B cell (primary cell): ENCODE results near the gene ZNF181. TPM values are rescaled to one million over a fixed set of nuclear protein-coding genes. Genes with fewer than 3 reads are reported as not detected.

ENCODE experiments used
- ATAC-seq: fragments of 200-7000 bp; cut with Tn5 transposase; one replicate; pipeline ENCODE4 v1.10.0; 2021; ENCODE audit warnings: low read depth, mild to moderate bottlenecking, moderate number of reproducible peaks, moderate library complexity
- CTCF ChIA-PET: fragments of 350-600 bp; sonication (Branson Sonifier 250); formaldehyde crosslinking; loops from one replicate; lab custom pipeline; 2021; ENCODE audit warnings: antibody characterized with exemption, inconsistent platforms; lab: Charles Lee
- POLR2A ChIA-PET: fragments of 350-600 bp; sonication (Branson Sonifier 250); formaldehyde crosslinking; loops from one replicate; lab custom pipeline; 2021; ENCODE audit warnings: antibody characterized with exemption; lab: Charles Lee
- DNase-seq: peaks from one replicate; pipeline ENCODE4 v3.0.0; 2013
- H2AFZ ChIP-seq: 2 replicates; pipeline ENCODE4 v1.6.1; 2012; ENCODE audit warnings: mild to moderate bottlenecking, low read depth, low read length; ENCODE audit not compliant: insufficient read depth, poor library complexity, severe bottlenecking
- H3K27ac ChIP-seq, 2 donors: 1 replicate in 1 of 2; 2 replicates in 1 of 2; pipeline ENCODE4 v1.5.1; 2012 to 2013; ENCODE audit warnings: low read length in 2 of 2, mild to moderate bottlenecking in 2 of 2, moderate library complexity in 1 of 2
- H3K27me3 ChIP-seq, 4 experiments: fragments of 200-600 bp in 1 of 4; sonication (generic) in 1 of 4; replicated peaks in 1 of 4; 1 replicate in 2 of 4; 2 replicates in 2 of 4; pipeline versions ENCODE4 v1.6.1 to v1.7.0; 2013 to 2016; ENCODE audit warnings: low read length in 3 of 4, mild to moderate bottlenecking in 2 of 4, mixed read lengths in 1 of 4, moderate library complexity in 1 of 4; ENCODE audit not compliant: insufficient read depth in 4 of 4, control insufficient read depth in 3 of 4; ENCODE audit errors: control extremely low read depth in 1 of 4
- H3K36me3 ChIP-seq, 2 experiments: replicated peaks in 1 of 2; 1 replicate in 1 of 2; 2 replicates in 1 of 2; pipeline versions ENCODE4 v1.6.1 to v1.7.1; 2013; ENCODE audit warnings: low read length in 1 of 2; ENCODE audit not compliant: insufficient read depth in 2 of 2, control insufficient read depth in 1 of 2; ENCODE audit errors: control extremely low read depth in 1 of 2, extremely low read depth in 1 of 2
- H3K4me1 ChIP-seq, 2 donors: fragments of 200-600 bp in 1 of 2; sonication (generic) in 1 of 2; 1 replicate in 1 of 2; 2 replicates in 1 of 2; pipeline versions ENCODE4 v1.5.1 to v1.6.1; 2013 to 2017; ENCODE audit warnings: low read length in 2 of 2; ENCODE audit not compliant: control insufficient read depth in 2 of 2, insufficient read depth in 2 of 2
- H3K4me2 ChIP-seq: replicated peaks from 2 replicates; pipeline ENCODE3; 2012; ENCODE audit warnings: mild to moderate bottlenecking, low read depth, low read length; ENCODE audit not compliant: poor library complexity, severe bottlenecking
- H3K4me3 ChIP-seq, 5 experiments: fragments of 200-600 bp in 1 of 5; sonication (generic) in 1 of 5; 1 replicate in 3 of 5; 2 replicates in 2 of 5; pipeline versions ENCODE4 v1.5.1 to v1.7.0; 2011 to 2016; ENCODE audit warnings: low read length in 4 of 5, mild to moderate bottlenecking in 4 of 5, low read depth in 2 of 5, control low read depth in 1 of 5, moderate library complexity in 1 of 5; ENCODE audit not compliant: insufficient read depth in 1 of 5; ENCODE audit errors: control extremely low read depth in 1 of 5, extremely low read depth in 1 of 5
- H3K79me2 ChIP-seq: fragments of 200-600 bp; sonication (generic); one replicate; pipeline ENCODE4 v1.6.0; 2016; ENCODE audit warnings: low read length; ENCODE audit not compliant: control insufficient read depth, insufficient read depth
- H3K9ac ChIP-seq: fragments of 200-600 bp; sonication (generic); 2 replicates; pipeline ENCODE4 v1.6.1; 2017; ENCODE audit warnings: mild to moderate bottlenecking, low read length, moderate library complexity
- H3K9me3 ChIP-seq, 3 donors: one replicate each; pipeline versions ENCODE4 v1.6.1 to v1.7.1; 2013; ENCODE audit warnings: low read length in 2 of 3; ENCODE audit not compliant: control insufficient read depth in 2 of 3, insufficient read depth in 1 of 3; ENCODE audit errors: control extremely low read depth in 1 of 3
- H4K20me1 ChIP-seq: 2 replicates; pipeline ENCODE4 v1.6.0; 2012; ENCODE audit warnings: mild to moderate bottlenecking, low read length; ENCODE audit not compliant: insufficient read depth, control insufficient read depth, poor library complexity, severe bottlenecking
- H3K27ac Mint-ChIP-seq: one replicate; pipeline ENCODE4 v1.8.0; 2021; ENCODE audit warnings: mixed read lengths
- H3K27me3 Mint-ChIP-seq: one replicate; pipeline ENCODE4 v1.8.0; 2021; ENCODE audit warnings: mixed read lengths
- H3K4me1 Mint-ChIP-seq: one replicate; pipeline ENCODE4 v1.8.0; 2021; ENCODE audit warnings: mixed read lengths
- H3K4me3 Mint-ChIP-seq: one replicate; pipeline ENCODE4 v1.8.0; 2021; ENCODE audit warnings: mixed read lengths
- H3K9me3 Mint-ChIP-seq: one replicate; pipeline ENCODE4 v1.8.0; 2022; ENCODE audit warnings: mixed read lengths; ENCODE audit not compliant: insufficient read depth
- CTCF ChIP-seq: fragments of 200-600 bp; IDR thresholded peaks from one replicate; pipeline ENCODE4 v1.8.0; 2022; ENCODE audit warnings: antibody characterized with exemption, mild to moderate bottlenecking
- EZH2 ChIP-seq: IDR thresholded peaks from 2 replicates; pipeline ENCODE4 v1.6.1; 2012; ENCODE audit warnings: borderline replicate concordance, low read depth, mild to moderate bottlenecking, moderate library complexity, low read length; ENCODE audit not compliant: insufficient read depth, poor library complexity, severe bottlenecking
- WGBS: methylation state at CpG from one replicate; pipeline ENCODE4 v1.1.5; 2013; ENCODE audit warnings: missing lambda C conversion rate; ENCODE audit not compliant: insufficient coverage; 5-methylcytosine and 5-hydroxymethylcytosine counted together
- intact Hi-C: fragments of 100-400 bp; cut with micrococcal nuclease; formaldehyde crosslinking; loops from one replicate; pipeline ENCODE4 v1.10.0; 2022
- polyA plus RNA-seq: library from polyadenylated mRNA; depleted of rRNA; stranded (reverse); fragments of >200 nt; gene quantifications from 2 replicates; pipeline ENCODE4 v1.2.3, GENCODE V29; 2012
- total RNA-seq, 2 donors: library from RNA; stranded (reverse); fragments of 120-200 nt in 1 of 2; gene quantifications; 1 replicate in 1 of 2; 2 replicates in 1 of 2; pipeline versions ENCODE4 v1.2.3 to v1.2.4, GENCODE V29; 2013 to 2022

ZNF181 gene
- total and polyA plus RNA-seq, 2 donors (not counting 1 experiment from before 2014, with no cell fraction given): 11.7 to 13.8 TPM

GRCh38 chr19:34759218-34759917 is 25.3 kb downstream of the ZNF181 start:
- H3K9me3 Mint-ChIP-seq: peaks cover 41% of the 10 kb centered on the region

More at GRCh38 chr19:34759218-34759917, 25.3 kb downstream of the ZNF181 start:
- no peak overlapping the region for H3K4me3 ChIP-seq
- ChIA-PET CTCF (no interaction called here), POLR2A (no interaction called here)
- intact Hi-C loops: no loop called here
- no peak overlapping the region for H3K4me2 ChIP-seq
- no peaks in the 10 kb centered on the region for H3K4me1 Mint-ChIP-seq
- no peaks in the 10 kb centered on the region for H3K27me3 Mint-ChIP-seq
- H3K36me3 ChIP-seq: no peaks in the 10 kb centered on the region
- no peak overlapping the region for H3K27ac Mint-ChIP-seq
- no peaks in the 10 kb centered on the region for H3K4me1 ChIP-seq
- no peak overlapping the region for H2AFZ ChIP-seq
- no peaks in the 10 kb centered on the region for H3K79me2 ChIP-seq
- DNase-seq (no peak), ATAC-seq (no peak)
- H3K27ac ChIP-seq: no peak overlapping the region
- no peak overlapping the region for H3K9ac ChIP-seq
- H3K27me3 ChIP-seq: no peaks in the 10 kb centered on the region
- TF ChIP-seq CTCF: no peak
- TF ChIP-seq EZH2: no peak
- no CpG with 5 or more reads among the region's 11 CpGs for WGBS
- no peaks in the 10 kb centered on the region for H4K20me1 ChIP-seq
- H3K9me3 ChIP-seq: peaks cover 26 to 73% (median 36%) of the 10 kb centered on the region in 3 donors
- H3K4me3 Mint-ChIP-seq: no peak overlapping the region
